ENCODE data around the gene NPTX1. TPM values are rescaled to one million over a fixed set of nuclear protein-coding genes. Genes with fewer than 3 reads are reported as not detected.

Gene NPTX1
- total and polyA plus RNA-seq, 2 of the 13 experiments (the other 11 are each of a cell fraction or from before 2014, with no cell fraction given): 0.01 TPM; not detected in 1

DNA sequence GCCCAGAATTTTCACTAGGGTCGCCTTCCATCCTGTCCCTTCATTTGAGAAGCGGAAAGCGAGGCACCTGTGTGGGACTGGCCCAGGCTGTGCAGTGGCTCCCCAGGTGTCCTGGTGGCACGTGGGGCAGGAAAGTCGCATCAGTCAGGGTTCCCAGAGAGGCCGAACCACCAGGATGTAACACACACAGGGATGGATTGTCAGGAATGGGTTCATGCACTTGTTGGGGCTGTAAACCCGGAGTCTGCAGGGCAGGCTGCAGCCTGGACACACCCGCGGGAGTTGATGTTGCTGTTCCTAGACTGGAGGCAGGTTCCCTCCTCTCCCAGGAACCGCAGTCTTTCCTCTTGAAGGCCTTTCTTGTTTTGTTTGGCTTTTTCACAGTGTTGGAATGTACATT is 37.5 kb upstream of the NPTX1 start:
- H3K27me3 ChIP-seq (ENCODE audit: control insufficient read depth in 1 of 2, insufficient read depth in 2 of 2, low read length in 2 of 2): peaks cover 0 to 59% of the 10 kb centered on the region in 2 experiments
- in situ Hi-C loops (cut with HindIII; ENCODE audit: extremely low pct_ligation_motif_present, low pct_unique_long_range_greater_than_20kb) (no loop called here), intact Hi-C loops (cut with micrococcal nuclease; ENCODE audit: unreplicated experiment) (no loop called here)
- ChIA-PET CTCF (ENCODE audit: low intra/inter-chr PET ratio, low total read pairs) (no interaction called here), POLR2A (interaction anchor here (0.6 kb wide), 1 partner anchor 10 kb away, joined by 4 read pairs; no protein-coding TSS in a partner anchor)
- no peak for DNase-seq (ENCODE audit: low spot score)
- no peaks in the 10 kb centered on the region for H3K4me1 ChIP-seq (ENCODE audit: insufficient read depth, low read length)
- no peak overlapping the region for H3K9ac ChIP-seq (ENCODE audit: insufficient read depth, low read depth, low read length)
- no peaks in the 10 kb centered on the region for H3K36me3 ChIP-seq (replicated peaks in 1 of 2; ENCODE audit: control insufficient read depth in 1 of 2, insufficient read depth in 2 of 2, low read length in 2 of 2)
- H3K4me2 ChIP-seq (ENCODE audit: low read depth, low read length): no peak overlapping the region
- no peaks in the 10 kb centered on the region for H3K9me3 ChIP-seq (ENCODE audit: low read length)
- no TSS peak for BruUV-seq (replicated peaks)
- no peak overlapping the region for H2AFZ ChIP-seq (ENCODE audit: low read length)
- H3K27ac ChIP-seq (ENCODE audit: extremely low read length, insufficient read depth, low read length): no peak overlapping the region
- FAIRE-seq: no peak
- no peak for ATAC-seq
- no peaks in the 10 kb centered on the region for H4K20me1 ChIP-seq (ENCODE audit: insufficient read depth, low read length)
- WGBS (ENCODE audit: low lambda C conversion rate): 26% methylated on average over 10 of the region's 10 CpGs
- no peak overlapping the region for H3K4me3 ChIP-seq (replicated peaks in 1 of 3; ENCODE audit: insufficient read depth in 1 of 3, low read depth in 2 of 3, low read length in 3 of 3)
- H3K79me2 ChIP-seq (ENCODE audit: insufficient read depth, low read length): no peaks in the 10 kb centered on the region
- TF ChIP-seq FLYWCH1 (CRISPR knock-in tag; IDR thresholded peaks at IDR 0.05) (no peak), SRF (IDR thresholded peaks at IDR 0.05; ENCODE audit: low read depth, low read length) (no peak), ZNF143 (CRISPR knock-in tag; IDR thresholded peaks at IDR 0.05) (no peak)
- TF ChIP-seq, protein P1, sequence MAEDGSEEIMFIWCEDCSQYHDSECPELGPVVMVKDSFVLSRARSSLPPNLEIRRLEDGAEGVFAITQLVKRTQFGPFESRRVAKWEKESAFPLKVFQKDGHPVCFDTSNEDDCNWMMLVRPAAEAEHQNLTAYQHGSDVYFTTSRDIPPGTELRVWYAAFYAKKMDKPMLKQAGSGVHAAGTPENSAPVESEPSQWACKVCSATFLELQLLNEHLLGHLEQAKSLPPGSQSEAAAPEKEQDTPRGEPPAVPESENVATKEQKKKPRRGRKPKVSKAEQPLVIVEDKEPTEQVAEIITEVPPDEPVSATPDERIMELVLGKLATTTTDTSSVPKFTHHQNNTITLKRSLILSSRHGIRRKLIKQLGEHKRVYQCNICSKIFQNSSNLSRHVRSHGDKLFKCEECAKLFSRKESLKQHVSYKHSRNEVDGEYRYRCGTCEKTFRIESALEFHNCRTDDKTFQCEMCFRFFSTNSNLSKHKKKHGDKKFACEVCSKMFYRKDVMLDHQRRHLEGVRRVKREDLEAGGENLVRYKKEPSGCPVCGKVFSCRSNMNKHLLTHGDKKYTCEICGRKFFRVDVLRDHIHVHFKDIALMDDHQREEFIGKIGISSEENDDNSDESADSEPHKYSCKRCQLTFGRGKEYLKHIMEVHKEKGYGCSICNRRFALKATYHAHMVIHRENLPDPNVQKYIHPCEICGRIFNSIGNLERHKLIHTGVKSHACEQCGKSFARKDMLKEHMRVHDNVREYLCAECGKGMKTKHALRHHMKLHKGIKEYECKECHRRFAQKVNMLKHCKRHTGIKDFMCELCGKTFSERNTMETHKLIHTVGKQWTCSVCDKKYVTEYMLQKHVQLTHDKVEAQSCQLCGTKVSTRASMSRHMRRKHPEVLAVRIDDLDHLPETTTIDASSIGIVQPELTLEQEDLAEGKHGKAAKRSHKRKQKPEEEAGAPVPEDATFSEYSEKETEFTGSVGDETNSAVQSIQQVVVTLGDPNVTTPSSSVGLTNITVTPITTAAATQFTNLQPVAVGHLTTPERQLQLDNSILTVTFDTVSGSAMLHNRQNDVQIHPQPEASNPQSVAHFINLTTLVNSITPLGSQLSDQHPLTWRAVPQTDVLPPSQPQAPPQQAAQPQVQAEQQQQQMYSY (CRISPR knock-in tag; IDR thresholded peaks at IDR 0.05): peak; percentile 91

DNA sequence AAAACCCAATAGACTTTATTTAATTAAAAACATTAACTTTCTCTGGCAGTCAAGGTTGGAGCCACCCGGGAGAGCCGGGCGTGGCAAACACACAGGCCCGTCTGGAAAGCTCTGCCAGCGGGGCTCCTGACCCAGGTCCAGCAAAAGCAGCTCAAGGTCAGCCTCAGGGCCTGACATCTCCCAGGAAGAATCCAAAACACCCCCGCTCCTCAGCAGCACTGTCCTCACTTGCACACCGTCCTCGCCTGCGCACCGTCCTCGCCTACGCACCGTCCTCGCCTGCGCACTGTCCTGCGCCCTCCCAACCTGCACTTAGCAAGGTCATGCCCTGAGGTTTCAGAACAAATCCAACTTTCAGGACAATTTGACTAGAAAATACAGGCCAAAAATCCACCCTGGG is 36.8 kb upstream of the NPTX1 start:
- no peak overlapping the region for H3K27ac ChIP-seq (ENCODE audit: extremely low read length, insufficient read depth, low read length)
- no peaks in the 10 kb centered on the region for H3K9me3 ChIP-seq (ENCODE audit: low read length)
- peaks cover 0 to 63% of the 10 kb centered on the region in 2 experiments for H3K27me3 ChIP-seq (ENCODE audit: control insufficient read depth in 1 of 2, insufficient read depth in 2 of 2, low read length in 2 of 2)
- H3K4me1 ChIP-seq (ENCODE audit: insufficient read depth, low read length): no peaks in the 10 kb centered on the region
- ATAC-seq (no peak), DNase-seq (ENCODE audit: low spot score) (no peak), FAIRE-seq (no peak)
- H2AFZ ChIP-seq (ENCODE audit: low read length): no peak overlapping the region
- no peaks in the 10 kb centered on the region for H4K20me1 ChIP-seq (ENCODE audit: insufficient read depth, low read length)
- intact Hi-C loops (cut with micrococcal nuclease; ENCODE audit: unreplicated experiment): no loop called here
- ChIA-PET POLR2A (no interaction called here), CTCF (ENCODE audit: low intra/inter-chr PET ratio, low total read pairs) (no interaction called here)
- no TSS peak for BruUV-seq (replicated peaks)
- H3K9ac ChIP-seq (ENCODE audit: insufficient read depth, low read depth, low read length): no peak overlapping the region
- 56% methylated on average over 16 of the region's 16 CpGs for WGBS (ENCODE audit: low lambda C conversion rate)
- no peak for TF ChIP-seq ZNF841 (CRISPR knock-in tag; IDR thresholded peaks at IDR 0.05; ENCODE audit: borderline replicate concordance)
- TF ChIP-seq RBFOX2 (IDR thresholded peaks at IDR 0.05; ENCODE audit: low read depth, low read length): no peak
- no peak for TF ChIP-seq ZNF879 (CRISPR knock-in tag; IDR thresholded peaks at IDR 0.05)
- TF ChIP-seq ZNF776 (CRISPR knock-in tag; IDR thresholded peaks at IDR 0.05): no peak
- TF ChIP-seq EEA1 (CRISPR knock-in tag; IDR thresholded peaks at IDR 0.05; ENCODE audit: borderline replicate concordance): no peak
- TF ChIP-seq ZNF83 (CRISPR knock-in tag; IDR thresholded peaks at IDR 0.05; ENCODE audit: borderline replicate concordance): no peak
- no peak for TF ChIP-seq SETDB1 (CRISPR knock-in tag; IDR thresholded peaks at IDR 0.05; ENCODE audit: borderline replicate concordance)
- TF ChIP-seq, protein P2, sequence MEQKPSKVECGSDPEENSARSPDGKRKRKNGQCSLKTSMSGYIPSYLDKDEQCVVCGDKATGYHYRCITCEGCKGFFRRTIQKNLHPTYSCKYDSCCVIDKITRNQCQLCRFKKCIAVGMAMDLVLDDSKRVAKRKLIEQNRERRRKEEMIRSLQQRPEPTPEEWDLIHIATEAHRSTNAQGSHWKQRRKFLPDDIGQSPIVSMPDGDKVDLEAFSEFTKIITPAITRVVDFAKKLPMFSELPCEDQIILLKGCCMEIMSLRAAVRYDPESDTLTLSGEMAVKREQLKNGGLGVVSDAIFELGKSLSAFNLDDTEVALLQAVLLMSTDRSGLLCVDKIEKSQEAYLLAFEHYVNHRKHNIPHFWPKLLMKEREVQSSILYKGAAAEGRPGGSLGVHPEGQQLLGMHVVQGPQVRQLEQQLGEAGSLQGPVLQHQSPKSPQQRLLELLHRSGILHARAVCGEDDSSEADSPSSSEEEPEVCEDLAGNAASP (CRISPR knock-in tag; IDR thresholded peaks at IDR 0.05; ENCODE audit: borderline replicate concordance): no peak
- no peak for TF ChIP-seq CAMTA2 (CRISPR knock-in tag; IDR thresholded peaks at IDR 0.05; ENCODE audit: borderline replicate concordance)
- no peaks in the 10 kb centered on the region for H3K36me3 ChIP-seq (replicated peaks in 1 of 2; ENCODE audit: control insufficient read depth in 1 of 2, insufficient read depth in 2 of 2, low read length in 2 of 2)
- in situ Hi-C loops (cut with HindIII; ENCODE audit: extremely low pct_ligation_motif_present, low pct_unique_long_range_greater_than_20kb): no loop called here
- H3K79me2 ChIP-seq (ENCODE audit: insufficient read depth, low read length): no peaks in the 10 kb centered on the region
- no peak overlapping the region for H3K4me2 ChIP-seq (ENCODE audit: low read depth, low read length)
- H3K4me3 ChIP-seq (replicated peaks in 1 of 3; ENCODE audit: insufficient read depth in 1 of 3, low read depth in 2 of 3, low read length in 3 of 3): no peak overlapping the region
